Activated CD8-positive, alpha-beta T cell treated with anti-CD3 and anti-CD28 coated beads for 36 hours (primary cell): ENCODE measurements around the gene NPIPA1. TPM values are rescaled to one million over a fixed set of nuclear protein-coding genes. Genes with fewer than 3 reads are reported as not detected.
"Not testable (repeated sequence)": the region's sequence is repeated elsewhere in the genome, so short reads cannot be mapped to it uniquely, and the experiment has no call there.

Source experiments
- ATAC-seq: fragments of 200-7000 bp; cut with Tn5 transposase; one replicate; pipeline ENCODE4 v1.10.0; 2021; ENCODE audit warnings: mild to moderate bottlenecking, moderate library complexity
- CTCF ChIA-PET: fragments of 350-600 bp; sonication (Branson Sonifier 250); formaldehyde crosslinking; loops from one replicate; lab custom pipeline; 2021; ENCODE audit warnings: antibody characterized with exemption; lab: Charles Lee
- POLR2A ChIA-PET: fragments of 350-600 bp; sonication (Branson Sonifier 250); formaldehyde crosslinking; loops from one replicate; lab custom pipeline; 2021; ENCODE audit warnings: antibody characterized with exemption; lab: Charles Lee
- DNase-seq: peaks from one replicate; pipeline ENCODE4 v3.0.0-alpha.2; 2020
- H3K27ac Mint-ChIP-seq: one replicate; pipeline ENCODE4 v1.8.0; 2021; ENCODE audit warnings: mild to moderate bottlenecking, mixed read lengths
- H3K27me3 Mint-ChIP-seq: one replicate; pipeline ENCODE4 v1.8.0; 2021; ENCODE audit warnings: mixed read lengths
- H3K36me3 Mint-ChIP-seq: one replicate; pipeline ENCODE4 v1.8.0; 2021; ENCODE audit warnings: low read depth, mixed read lengths
- H3K4me1 Mint-ChIP-seq: one replicate; pipeline ENCODE4 v1.8.0; 2021; ENCODE audit warnings: low read depth, mixed read lengths
- H3K4me3 Mint-ChIP-seq: one replicate; pipeline ENCODE4 v1.8.0; 2021; ENCODE audit warnings: mild to moderate bottlenecking, moderate library complexity, mixed read lengths
- H3K9me3 Mint-ChIP-seq: one replicate; pipeline ENCODE4 v1.8.0; 2021; ENCODE audit warnings: mixed read lengths
- CTCF ChIP-seq: fragments of 200-600 bp; IDR thresholded peaks from one replicate; pipeline ENCODE4 v1.8.0; 2022; ENCODE audit warnings: antibody characterized with exemption, mild to moderate bottlenecking
- intact Hi-C: fragments of 100-400 bp; cut with micrococcal nuclease; formaldehyde crosslinking; loops from one replicate; pipeline ENCODE4 v1.10.0; 2022
- total RNA-seq, 2 experiments: library from RNA; stranded (reverse); gene quantifications; one replicate each; pipeline ENCODE4 v1.2.3, GENCODE V29; 2021

NPIPA1 gene
- 10 to 100 TPM; 76.9 to 77.3 TPM for total RNA-seq

GRCh38 chr16:14937143-14937542, at the start of gene NPIPA1:
TSS of gene NPIPA1 (plus strand) at chr16:14937443. CDS start at chr16:14937443, 0 bp downstream.
- H3K27ac Mint-ChIP-seq, POLR2A ChIA-PET, H3K4me1 Mint-ChIP-seq, H3K27me3 Mint-ChIP-seq, DNase-seq, H3K9me3 Mint-ChIP-seq, CTCF ChIA-PET, H3K4me3 Mint-ChIP-seq, ATAC-seq, H3K36me3 Mint-ChIP-seq, intact Hi-C loops: not testable (repeated sequence)

GRCh38 chr16:14892111-14892510, 45.1 kb upstream of the NPIPA1 start:
- H3K27ac Mint-ChIP-seq, H3K4me1 Mint-ChIP-seq, POLR2A ChIA-PET, H3K4me3 Mint-ChIP-seq, DNase-seq, ATAC-seq, CTCF ChIA-PET, H3K36me3 Mint-ChIP-seq, H3K27me3 Mint-ChIP-seq, H3K9me3 Mint-ChIP-seq, intact Hi-C loops: not testable (repeated sequence)

GRCh38 chr16:14895382-14895781, 41.9 kb upstream of the NPIPA1 start:
- H3K4me1 Mint-ChIP-seq, H3K27me3 Mint-ChIP-seq, H3K4me3 Mint-ChIP-seq, H3K9me3 Mint-ChIP-seq, ATAC-seq, H3K36me3 Mint-ChIP-seq, DNase-seq, intact Hi-C loops, CTCF ChIA-PET, H3K27ac Mint-ChIP-seq, POLR2A ChIA-PET: not testable (repeated sequence)

GRCh38 chr16:14896023-14896422, 41.2 kb upstream of the NPIPA1 start:
- not testable (repeated sequence) for H3K9me3 Mint-ChIP-seq

GRCh38 chr16:14897006-14897664, 40.1 kb upstream of the NPIPA1 start:
- H3K4me1 Mint-ChIP-seq, POLR2A ChIA-PET, H3K27ac Mint-ChIP-seq, H3K36me3 Mint-ChIP-seq, intact Hi-C loops, CTCF ChIA-PET, H3K27me3 Mint-ChIP-seq, DNase-seq, H3K4me3 Mint-ChIP-seq, H3K9me3 Mint-ChIP-seq: not testable (repeated sequence)
- ATAC-seq, result peak; percentile 74
- TF ChIP-seq CTCF, result peak; percentile 37

More at GRCh38 chr16:14896023-14896422, 41.2 kb upstream of the NPIPA1 start:
- H3K4me3 Mint-ChIP-seq, H3K36me3 Mint-ChIP-seq, CTCF ChIA-PET, POLR2A ChIA-PET, DNase-seq, H3K27me3 Mint-ChIP-seq, ATAC-seq, intact Hi-C loops, H3K4me1 Mint-ChIP-seq, H3K27ac Mint-ChIP-seq: not testable (repeated sequence)

GRCh38 chr16:14898162-14898561, 39.1 kb upstream of the NPIPA1 start:
- H3K4me1 Mint-ChIP-seq, H3K27ac Mint-ChIP-seq, POLR2A ChIA-PET, intact Hi-C loops, H3K27me3 Mint-ChIP-seq, DNase-seq, ATAC-seq, CTCF ChIA-PET, H3K9me3 Mint-ChIP-seq, H3K4me3 Mint-ChIP-seq, H3K36me3 Mint-ChIP-seq: not testable (repeated sequence)

- H3K4me1 Mint-ChIP-seq, H3K27me3 Mint-ChIP-seq, H3K4me3 Mint-ChIP-seq, H3K9me3 Mint-ChIP-seq, POLR2A ChIA-PET, CTCF ChIA-PET, H3K36me3 Mint-ChIP-seq, intact Hi-C loops, H3K27ac Mint-ChIP-seq: not testable (repeated sequence)
- peak; percentile 49 for DNase-seq
- peak; percentile 85 for ATAC-seq
Measured at GRCh38 chr16:14903191-14903957, 33.9 kb upstream of the NPIPA1 start.

GRCh38 chr16:14909744-14910143, 27.5 kb upstream of the NPIPA1 start:
- H3K27ac Mint-ChIP-seq, H3K9me3 Mint-ChIP-seq, H3K36me3 Mint-ChIP-seq, H3K4me1 Mint-ChIP-seq, H3K4me3 Mint-ChIP-seq, CTCF ChIA-PET, H3K27me3 Mint-ChIP-seq, intact Hi-C loops, DNase-seq, ATAC-seq, POLR2A ChIA-PET: not testable (repeated sequence)

- H3K36me3 Mint-ChIP-seq, H3K4me3 Mint-ChIP-seq, H3K27me3 Mint-ChIP-seq, intact Hi-C loops, H3K4me1 Mint-ChIP-seq, POLR2A ChIA-PET, H3K9me3 Mint-ChIP-seq, H3K27ac Mint-ChIP-seq, DNase-seq, CTCF ChIA-PET: not testable (repeated sequence)
- peak; percentile 86 for ATAC-seq
Measured at GRCh38 chr16:14910833-14911629, 26.2 kb upstream of the NPIPA1 start.

- intact Hi-C loops, CTCF ChIA-PET, H3K4me1 Mint-ChIP-seq, H3K9me3 Mint-ChIP-seq, H3K27me3 Mint-ChIP-seq, H3K36me3 Mint-ChIP-seq, POLR2A ChIA-PET, ATAC-seq, H3K27ac Mint-ChIP-seq: not testable (repeated sequence)
- peak overlapping the region; percentile 68 for H3K4me3 Mint-ChIP-seq
- DNase-seq, result peak; percentile 58
Measured at GRCh38 chr16:14911954-14912353, 25.3 kb upstream of the NPIPA1 start.
